Activated CD8-positive, alpha-beta memory T cell treated with anti-CD3 and anti-CD28 coated beads, Interleukin-2, amount 10 ng/mL, durations not matched to agents 7 days and 5 days (primary cell): Measurements from ENCODE around the gene TRIM47. TPM values are rescaled to one million over a fixed set of nuclear protein-coding genes. Genes with fewer than 3 reads are reported as not detected.
A peak's percentile ranks its signal among the peaks of the same experiment; 100 is the strongest.

Source experiments
- ATAC-seq: fragments of 150-1000 bp; cut with Tn5 transposase; one replicate; pipeline ENCODE4 v1.10.0; 2021; ENCODE audit warnings: moderate library complexity
- CTCF ChIA-PET: fragments of 350-600 bp; sonication (Branson Sonifier 250); formaldehyde crosslinking; loops from one replicate; lab custom pipeline; 2021; ENCODE audit warnings: antibody characterized with exemption; lab: Charles Lee
- DNase-seq: peaks from one replicate; pipeline ENCODE4 v3.0.0-alpha.2; 2020
- H3K27ac Mint-ChIP-seq: one replicate; pipeline ENCODE4 v1.8.0; 2021; ENCODE audit warnings: mild to moderate bottlenecking, mixed read lengths
- H3K27me3 Mint-ChIP-seq: one replicate; pipeline ENCODE4 v1.8.0; 2021; ENCODE audit warnings: mixed read lengths
- H3K36me3 Mint-ChIP-seq: one replicate; pipeline ENCODE4 v1.8.0; 2021; ENCODE audit warnings: mild to moderate bottlenecking, mixed read lengths
- H3K4me1 Mint-ChIP-seq: one replicate; pipeline ENCODE4 v1.8.0; 2021; ENCODE audit warnings: mixed read lengths
- H3K4me3 Mint-ChIP-seq: one replicate; pipeline ENCODE4 v1.8.0; 2021; ENCODE audit warnings: mild to moderate bottlenecking, moderate library complexity, mixed read lengths
- H3K9me3 Mint-ChIP-seq: one replicate; pipeline ENCODE4 v1.8.0; 2022; ENCODE audit warnings: low read depth, mixed read lengths
- total RNA-seq, 2 experiments: library from RNA; stranded (reverse); gene quantifications; one replicate each; pipeline ENCODE4 v1.2.3, GENCODE V29; 2021

Gene TRIM47
- total RNA-seq, 2 experiments from 2014 or later: 13.4 to 24.3 TPM

DNA sequence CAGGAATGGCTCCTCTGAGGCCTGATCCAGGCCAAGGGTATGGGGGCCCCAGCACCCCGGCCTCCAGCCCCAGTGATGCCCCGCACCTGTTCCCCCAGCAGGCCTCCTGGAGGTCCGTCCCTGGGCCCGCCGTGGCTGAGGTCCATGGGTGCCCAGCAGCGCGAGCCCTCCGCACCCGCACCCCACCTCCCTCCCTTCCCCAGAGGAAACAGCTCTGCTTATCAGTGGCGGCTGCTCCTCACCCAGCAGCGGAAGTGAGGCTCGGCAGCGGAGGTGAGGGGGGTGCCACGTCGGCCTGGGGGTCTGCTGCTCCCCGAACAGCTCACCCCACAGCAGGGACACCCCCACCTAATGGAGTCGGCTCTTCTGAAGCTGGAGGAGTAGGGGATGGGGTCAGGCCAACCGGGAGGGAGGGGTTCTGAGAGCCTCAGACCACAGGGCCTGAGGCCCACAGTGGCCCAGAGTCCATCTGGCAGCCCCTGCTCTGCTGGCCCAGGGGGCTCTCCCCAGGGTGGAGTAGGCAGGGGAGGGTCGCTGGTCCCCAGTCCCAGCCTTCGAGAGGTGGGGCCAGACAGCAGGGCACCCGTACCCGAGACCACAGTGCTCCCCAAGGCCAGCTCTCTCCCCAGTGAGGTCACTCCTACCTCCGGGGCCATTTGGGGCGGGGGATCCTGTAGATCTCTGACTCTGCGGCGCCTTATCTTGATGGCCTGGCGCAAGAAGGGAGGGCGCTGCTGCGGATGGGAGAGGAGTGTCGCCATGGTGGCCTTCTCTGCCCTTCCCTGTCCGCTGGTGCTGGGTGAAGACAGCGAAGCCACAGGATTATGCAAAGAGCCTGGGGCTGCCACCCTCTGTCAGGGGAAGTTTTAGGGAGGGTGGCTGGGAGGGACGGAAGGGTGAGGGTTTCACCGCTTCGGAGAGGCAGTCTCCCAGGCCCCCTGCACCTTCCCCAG, 34.5 kb downstream of the TRIM47 start, which contains the start of gene UNC13D:
UNC13D (minus strand) TSS at position 828 of the 953 bp plus-strand sequence; CDS start at position 761, 67 bp downstream.
- Mint-ChIP-seq H3K36me3 (peaks cover 26% of the 10 kb centered on the region), H3K4me1 (peaks cover 25% of the 10 kb centered on the region), H3K9me3 (no peaks in the 10 kb centered on the region), H3K27me3 (no peaks in the 10 kb centered on the region), H3K27ac (peak within 1 kb of the TSS; percentile 98), H3K4me3 (peak within 1 kb of the TSS; percentile 98)
- CTCF ChIA-PET: interaction anchor here (0.7 to 4.1 kb wide), 19 partner anchors 8 to 90 kb away, joined by 3 to 49 read pairs (median 6); partner anchors contain the start of genes GALK1, TRIM65 and WBP2
- ATAC-seq (peak; percentile 75), DNase-seq (peak; percentile 84)

DNA sequence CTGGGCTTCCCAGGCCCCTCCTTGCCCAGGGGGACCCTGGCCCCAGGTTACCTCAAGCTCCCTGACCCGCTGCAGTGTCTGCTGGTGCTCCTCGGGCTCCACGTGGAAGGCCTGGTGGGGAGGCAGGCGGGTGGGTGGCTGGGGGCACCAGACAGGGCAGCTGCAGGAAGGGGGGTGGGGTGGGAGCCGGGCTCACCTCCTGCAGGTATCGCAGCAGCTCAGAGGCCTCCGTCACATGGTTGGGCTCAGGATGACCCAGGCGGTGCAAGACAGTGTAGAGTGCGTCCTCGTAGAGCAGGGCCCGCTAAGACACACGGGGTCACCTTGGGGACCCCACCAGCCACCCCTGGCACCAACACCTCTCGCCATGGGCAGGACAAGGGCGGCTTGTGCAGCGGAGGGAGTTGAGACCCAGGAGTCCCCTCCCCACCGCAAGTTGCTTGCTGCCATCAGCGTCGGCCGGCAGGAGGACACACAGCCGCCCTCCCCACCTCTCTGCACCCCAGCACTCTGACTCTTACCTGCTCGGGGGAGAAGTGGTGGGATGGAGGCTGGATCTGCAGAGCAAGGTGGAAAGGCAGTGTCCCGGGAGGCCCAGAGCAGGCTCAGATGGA, 35.3 kb downstream of the TRIM47 start:
- Mint-ChIP-seq H3K4me1 (peaks cover 19% of the 10 kb centered on the region), H3K27ac (peak overlapping the region; percentile 98), H3K27me3 (no peaks in the 10 kb centered on the region), H3K4me3 (peak overlapping the region; percentile 98), H3K9me3 (no peaks in the 10 kb centered on the region), H3K36me3 (peaks cover 24% of the 10 kb centered on the region)
- ATAC-seq (peak; percentile 47), DNase-seq (peak; percentile 57)
- CTCF ChIA-PET: interaction anchor here (0.9 to 4.1 kb wide), 14 partner anchors 9 to 89 kb away, joined by 3 to 49 read pairs (median 7); partner anchors contain the start of genes GALK1, TRIM65 and WBP2

- Mint-ChIP-seq H3K4me1 (peaks cover 21% of the 10 kb centered on the region), H3K9me3 (no peaks in the 10 kb centered on the region), H3K36me3 (peaks cover 24% of the 10 kb centered on the region), H3K27ac (peak overlapping the region; percentile 59), H3K4me3 (peak overlapping the region; percentile 98), H3K27me3 (no peaks in the 10 kb centered on the region)
- CTCF ChIA-PET: interaction anchor here (1.9 to 4.1 kb wide), 6 partner anchors 9 to 59 kb away, joined by 8 to 49 read pairs (median 12); partner anchors contain the start of genes TRIM65 and WBP2
- ATAC-seq (no peak), DNase-seq (no peak)
Observed at GRCh38 chr17:75842411-75842810, 36.0 kb downstream of the TRIM47 start.

DNA sequence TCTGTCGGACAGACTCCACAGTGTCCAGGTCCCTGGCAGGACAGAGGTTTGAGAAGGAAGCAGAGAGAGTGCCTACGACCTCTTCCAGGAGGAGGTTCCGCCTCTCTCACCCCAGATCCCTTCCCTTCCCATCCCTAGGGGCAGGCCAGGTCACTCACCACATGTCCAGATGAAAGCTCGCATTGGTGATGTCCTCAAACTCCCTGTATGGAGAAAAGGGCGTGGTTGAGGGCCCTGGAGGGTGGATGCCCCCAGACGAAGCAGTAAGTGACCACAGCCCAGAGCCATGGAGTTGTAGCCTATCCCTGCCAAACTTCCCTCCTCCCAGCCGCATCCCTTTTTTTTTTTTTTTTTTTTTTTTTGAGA, 37.6 kb downstream of the TRIM47 start:
- ATAC-seq (no peak), DNase-seq (no peak)
- H3K4me3 Mint-ChIP-seq: no peak overlapping the region
- H3K36me3 Mint-ChIP-seq: peaks cover 22% of the 10 kb centered on the region
- H3K9me3 Mint-ChIP-seq: no peaks in the 10 kb centered on the region
- CTCF ChIA-PET: interaction anchor here (0.8 to 2.9 kb wide), 3 partner anchors 10 to 87 kb away, joined by 3 to 7 read pairs (median 4); partner anchors contain the start of gene TRIM65
- peaks cover 23% of the 10 kb centered on the region for H3K4me1 Mint-ChIP-seq
- H3K27me3 Mint-ChIP-seq: no peaks in the 10 kb centered on the region
- H3K27ac Mint-ChIP-seq: peak overlapping the region; percentile 49

- H3K4me3 Mint-ChIP-seq: no peak overlapping the region
- DNase-seq (no peak), ATAC-seq (no peak)
- H3K36me3 Mint-ChIP-seq: peaks cover 24% of the 10 kb centered on the region
- no peaks in the 10 kb centered on the region for H3K9me3 Mint-ChIP-seq
- no peaks in the 10 kb centered on the region for H3K27me3 Mint-ChIP-seq
- H3K4me1 Mint-ChIP-seq: peaks cover 23% of the 10 kb centered on the region
- CTCF ChIA-PET: interaction anchor here (0.8 to 2.9 kb wide), 6 partner anchors 9 to 87 kb away, joined by 3 to 7 read pairs (median 4); partner anchors contain the start of gene TRIM65
- H3K27ac Mint-ChIP-seq: no peak overlapping the region
Observed at GRCh38 chr17:75839942-75840798, 38.2 kb downstream of the TRIM47 start.

DNA sequence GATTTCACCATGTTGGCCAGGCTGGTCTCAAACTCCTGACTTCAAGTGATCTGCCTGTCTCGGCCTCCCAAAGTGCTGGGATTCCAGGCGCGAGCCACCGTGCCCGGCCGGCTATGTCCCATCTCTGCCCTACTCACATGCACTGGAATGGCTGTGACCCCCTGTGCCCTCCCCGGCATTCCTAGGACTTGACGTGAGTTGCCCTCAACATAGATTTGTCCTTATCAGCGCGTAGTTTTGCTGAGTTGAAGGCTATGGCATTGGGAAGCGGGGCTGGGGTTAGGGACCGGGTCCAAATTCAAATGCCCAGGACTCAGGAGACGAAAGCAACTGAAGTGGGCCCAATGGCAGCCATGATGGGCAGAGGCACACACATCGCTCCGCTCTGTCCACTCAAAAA, 40.0 kb downstream of the TRIM47 start:
- ATAC-seq: no peak
- no peak for DNase-seq
- H3K36me3 Mint-ChIP-seq: peaks cover 34% of the 10 kb centered on the region
- CTCF ChIA-PET: interaction anchor here (1.2 to 2.9 kb wide), 3 partner anchors 8 to 22 kb away, joined by 3 to 7 read pairs (median 3); no protein-coding TSS in a partner anchor
- H3K9me3 Mint-ChIP-seq: no peaks in the 10 kb centered on the region
- H3K27ac Mint-ChIP-seq: peak overlapping the region; percentile 46
- H3K27me3 Mint-ChIP-seq: no peaks in the 10 kb centered on the region
- peaks cover 33% of the 10 kb centered on the region for H3K4me1 Mint-ChIP-seq
- no peak overlapping the region for H3K4me3 Mint-ChIP-seq

- Mint-ChIP-seq H3K27ac (peak overlapping the region; percentile 46), H3K36me3 (peaks cover 35% of the 10 kb centered on the region)
Observed at GRCh38 chr17:75837899-75838298, 40.5 kb downstream of the TRIM47 start.

GRCh38 chr17:75836605-75837004, 41.8 kb downstream of the TRIM47 start:
- CTCF ChIA-PET: interaction anchor here (1.8 kb wide), 1 partner anchor 11 kb away, joined by 4 read pairs; no protein-coding TSS in a partner anchor
- DNase-seq (no peak), ATAC-seq (no peak)
- Mint-ChIP-seq H3K36me3 (peaks cover 37% of the 10 kb centered on the region), H3K27me3 (no peaks in the 10 kb centered on the region), H3K4me1 (peaks cover 42% of the 10 kb centered on the region), H3K27ac (no peak overlapping the region), H3K4me3 (no peak overlapping the region), H3K9me3 (no peaks in the 10 kb centered on the region)

More at GRCh38 chr17:75837899-75838298, 40.5 kb downstream of the TRIM47 start:
- CTCF ChIA-PET: interaction anchor here (1.8 kb wide), 1 partner anchor 10 kb away, joined by 4 read pairs; no protein-coding TSS in a partner anchor
- DNase-seq (no peak), ATAC-seq (no peak)
- H3K4me3 Mint-ChIP-seq: no peak overlapping the region
- H3K4me1 Mint-ChIP-seq: peaks cover 38% of the 10 kb centered on the region
- H3K9me3 Mint-ChIP-seq: no peaks in the 10 kb centered on the region
- no peaks in the 10 kb centered on the region for H3K27me3 Mint-ChIP-seq

- CTCF ChIA-PET: no interaction called here
- Mint-ChIP-seq H3K4me1 (peaks cover 42% of the 10 kb centered on the region), H3K27ac (no peak overlapping the region), H3K27me3 (no peaks in the 10 kb centered on the region), H3K4me3 (no peak overlapping the region), H3K36me3 (peaks cover 40% of the 10 kb centered on the region), H3K9me3 (no peaks in the 10 kb centered on the region)
- ATAC-seq: no peak
- DNase-seq: no peak
Observed at GRCh38 chr17:75835654-75835987, 42.8 kb downstream of the TRIM47 start.

- no peak for ATAC-seq
- Mint-ChIP-seq H3K9me3 (no peaks in the 10 kb centered on the region), H3K4me3 (peak overlapping the region; percentile 1), H3K4me1 (peaks cover 43% of the 10 kb centered on the region), H3K27me3 (no peaks in the 10 kb centered on the region), H3K27ac (peak overlapping the region; percentile 63), H3K36me3 (peaks cover 44% of the 10 kb centered on the region)
- no peak for DNase-seq
- CTCF ChIA-PET: interaction anchor here (1.0 to 3.6 kb wide), 2 partner anchors 9 to 14 kb away, joined by 3 to 21 read pairs; partner anchors contain the start of gene UNC13D
Observed at GRCh38 chr17:75834928-75835653, 43.3 kb downstream of the TRIM47 start.

DNA sequence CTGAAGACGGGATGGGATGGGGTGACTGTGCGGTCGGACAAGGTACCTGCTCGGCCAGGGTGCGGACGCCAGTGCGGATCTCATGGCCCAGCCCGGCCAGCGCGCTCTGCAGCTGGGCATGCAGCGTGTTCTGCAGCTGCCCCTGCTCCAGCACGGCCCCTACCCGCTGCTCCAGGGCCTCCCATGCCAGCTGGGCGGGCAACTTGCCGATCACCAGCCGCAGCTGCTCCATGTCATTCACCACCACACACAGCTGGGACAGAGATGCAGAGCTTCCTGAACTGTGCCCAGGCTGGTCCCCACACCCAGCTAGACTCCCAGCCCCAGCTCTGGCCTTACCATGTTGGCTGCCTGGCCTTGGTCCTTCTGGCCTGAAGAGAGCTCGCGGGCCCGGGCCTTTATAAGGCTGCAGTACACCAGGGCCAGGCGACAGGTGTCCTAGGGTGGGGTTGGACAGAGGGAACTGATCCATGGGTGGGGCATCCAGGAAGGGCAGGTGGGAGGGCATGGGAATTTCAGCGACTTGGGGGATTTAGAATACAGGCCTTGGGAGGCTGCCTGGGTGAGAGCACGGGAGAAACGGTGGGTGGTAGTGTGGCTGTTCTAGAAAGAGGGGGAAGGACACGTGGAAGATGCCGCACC, 44.0 kb downstream of the TRIM47 start:
- H3K36me3 Mint-ChIP-seq: peaks cover 47% of the 10 kb centered on the region
- H3K27me3 Mint-ChIP-seq: no peaks in the 10 kb centered on the region
- CTCF ChIA-PET: interaction anchor here (1.0 to 3.6 kb wide), 8 partner anchors 10 to 170 kb away, joined by 3 to 21 read pairs (median 10); partner anchors contain the start of genes GALK1 and UNC13D
- no peak for ATAC-seq
- peak overlapping the region; percentile 71 for H3K4me3 Mint-ChIP-seq
- peak overlapping the region; percentile 95 for H3K27ac Mint-ChIP-seq
- H3K9me3 Mint-ChIP-seq: no peaks in the 10 kb centered on the region
- no peak for DNase-seq
- H3K4me1 Mint-ChIP-seq: peaks cover 43% of the 10 kb centered on the region
